ENCODE measurements around the gene GOLGA6C.

GRCh38 chr15:75314552-75315290 is 56.6 kb downstream of the GOLGA6C start:
- TF ChIP-seq POLR2A (IDR thresholded peaks at IDR 0.05): no peak
- TF ChIP-seq CTCF (IDR thresholded peaks at IDR 0.05 in 4 of 5, conservative IDR thresholded peaks at IDR 0.05 in 1 of 5): no peak

Data from gastrocnemius medialis (tissue), 4 donors.